Heart left ventricle (tissue), 16 donors: ENCODE results near the gene ADAMTS12. TPM values are rescaled to one million over a fixed set of nuclear protein-coding genes. Genes with fewer than 3 reads are reported as not detected.

Source experiments
- ATAC-seq, 4 donors: fragments of 200-7000 bp; cut with Tn5 transposase; one replicate each; pipeline ENCODE4 v1.9.1; 2020 to 2022; ENCODE audit warnings: moderate library complexity in 4 of 4, mild to moderate bottlenecking in 3 of 4, moderate number of reproducible peaks in 1 of 4
- DNase-seq, 5 donors: peaks; one replicate each; pipeline ENCODE4 v3.0.0-alpha.2; 2020
- H3K27ac ChIP-seq, 12 donors: fragments of 200-600 bp; sonication (generic) in 4 of 12; one replicate each; pipeline versions ENCODE4 v1.5.0 to v1.8.0; 2016 to 2022; ENCODE audit warnings: mild to moderate bottlenecking in 2 of 12
- H3K27me3 ChIP-seq, 9 donors: fragments of 200-600 bp; sonication (generic) in 2 of 9; one replicate each; pipeline versions ENCODE4 v1.5.1 to v1.8.0; 2016 to 2022; ENCODE audit warnings: mild to moderate bottlenecking in 3 of 9
- H3K36me3 ChIP-seq, 9 donors: fragments of 200-600 bp; sonication (generic) in 2 of 9; one replicate each; pipeline versions ENCODE4 v1.5.0 to v1.8.0; 2018 to 2022; ENCODE audit warnings: mild to moderate bottlenecking in 2 of 9
- H3K4me1 ChIP-seq, 12 donors: fragments of 200-600 bp; sonication (generic) in 4 of 12; one replicate each; pipeline versions ENCODE4 v1.5.0 to v1.8.0; 2016 to 2022; ENCODE audit warnings: mild to moderate bottlenecking in 3 of 12
- H3K4me3 ChIP-seq, 12 donors: fragments of 200-600 bp; sonication (generic) in 4 of 12; one replicate each; pipeline versions ENCODE4 v1.5.0 to v1.8.0; 2017 to 2022; ENCODE audit warnings: mild to moderate bottlenecking in 9 of 12, moderate library complexity in 4 of 12
- H3K9me3 ChIP-seq, 12 donors: fragments of 200-600 bp; sonication (generic) in 4 of 12; one replicate each; pipeline versions ENCODE4 v1.5.0 to v1.8.0; 2016 to 2022; ENCODE audit warnings: mild to moderate bottlenecking in 1 of 12
- CTCF ChIP-seq, 12 donors: fragments of 200-600 bp; sonication (generic) in 4 of 12; IDR thresholded peaks; one replicate each; pipeline versions ENCODE4 v1.5.0 to v1.8.0; 2018 to 2022; ENCODE audit warnings: antibody characterized with exemption in 12 of 12, mild to moderate bottlenecking in 5 of 12
- POLR2A ChIP-seq, 2 donors: fragments of 450-650 bp; IDR thresholded peaks; one replicate each; pipeline ENCODE4 v1.6.1; 2017; ENCODE audit warnings: antibody characterized with exemption in 2 of 2, mild to moderate bottlenecking in 2 of 2, moderate library complexity in 2 of 2
- WGBS, 4 donors: extraction: QIAGEN DNeasy Blood & Tissue Kit in 2 of 4; methylation state at CpG; one replicate each; pipeline versions ENCODE4 v1.1.5 to v1.1.7; 2013 to 2018; 5-methylcytosine and 5-hydroxymethylcytosine counted together
- intact Hi-C, 10 donors: fragments of 100-400 bp; cut with DNase I; formaldehyde crosslinking; loops; one replicate each; pipeline versions ENCODE4 v1.11.1 to v1.14.2; 2022
- polyA plus RNA-seq, 2 donors: library from polyadenylated mRNA; stranded (reverse); fragments of 200-250 nt; gene quantifications; one replicate each; pipeline ENCODE4 v1.2.3, GENCODE V29; 2013
- total RNA-seq, 9 donors: library from RNA; depleted of rRNA in 2 of 9; stranded (reverse); fragments of >200 nt in 2 of 9; fragmentation: NEBNext Ultra II Directional in 3 of 9; extraction: Animal tissue kit (Norgen Biotek cat#: 25700) in 3 of 9; gene quantifications; one replicate each; pipeline versions ENCODE4 v1.1.0 to v1.2.4, GENCODE V29; 2016 to 2023
- donor health status: ischemic (EF 13 %, LVEDD 7.1; RV severe dilation, severe dysfunction).
- donor health status: healthy with polysubstance abuse.
- donor health status: DM: no; HTN: yes; CAD: no.
- donor health status: DM: no; HTN: no; CAD: no.
- donor health status: ischemic (EF 25% LVEDD 6.9; RV normal size, moderate dysfunction).
- donor health status: ischemic (EF 25% LVEDD 5.7; RV mildly dilated, moderate dysfunction).
- donor health status: healthy.
- donor health status: DM: yes; HTN: yes; CAD: no.
- donor health status: ischemic (EF 35%, LVEDD 5.7; RV mildly dilated, moderate dysfunction).
- donor health status: nonischemic (EF 11% LVEDD 7.7; RV severe dilation, severe dysfunction).
- donor health status: DM: yes; HTN: yes; CAD: no.
- donor health status: PGD.
- donor health status: ischemic (EF 29% LVEDD 5.4; RV normal size, mild dysfunction).
- donor health status: nonischemic (EF 23%, LVEDD 6.1; RV moderate dilation, normal function).

The ADAMTS12 gene
- total and polyA plus RNA-seq, 11 donors, result 0.72 to 4.7 (median 1.7) TPM

DNA sequence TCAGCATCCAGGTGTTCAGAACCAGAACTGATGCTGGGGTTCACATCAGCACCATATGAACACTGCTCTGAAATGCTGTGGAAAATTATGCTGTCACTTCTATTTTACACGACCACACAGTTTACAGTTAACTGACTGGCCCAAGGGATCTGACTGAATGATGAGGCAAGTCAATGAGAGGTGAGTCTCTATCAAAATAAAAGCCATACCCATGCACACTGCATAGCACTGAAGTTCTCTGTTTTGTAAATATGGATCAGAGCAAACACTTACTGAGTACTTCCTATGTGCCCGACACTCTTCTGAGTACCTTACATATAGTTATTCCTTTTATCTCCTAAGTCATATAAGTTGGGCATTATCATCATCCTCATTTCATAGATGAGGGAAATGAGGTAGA is 328.3 kb downstream of the ADAMTS12 start:
- no peak for ATAC-seq
- H3K36me3 ChIP-seq, result no peaks in the 10 kb centered on the region

GRCh38 chr5:33558489-33558888 is 333.3 kb downstream of the ADAMTS12 start:
- H3K27me3 ChIP-seq, result no peaks in the 10 kb centered on the region
- no peak for DNase-seq
- no peaks in the 10 kb centered on the region for H3K36me3 ChIP-seq
- peak in 2 of 4 donors; percentile 26 to 47 for ATAC-seq
- intact Hi-C loops, result no loop called here
- no peak for TF ChIP-seq POLR2A (IDR thresholded peaks at IDR 0.05)
- no peak for TF ChIP-seq CTCF (IDR thresholded peaks at IDR 0.05)
- peaks cover 0 to 16% (median 2%) of the 10 kb centered on the region in 12 donors for H3K4me1 ChIP-seq
- 55 to 76% (median 73%) methylated on average over 1 of the region's 1 CpG for WGBS, 4 donors
- H3K4me3 ChIP-seq, result no peak overlapping the region
- H3K9me3 ChIP-seq, result no peaks in the 10 kb centered on the region
- H3K27ac ChIP-seq, result no peak overlapping the region

More for the DNA sequence above, 328.3 kb downstream of the ADAMTS12 start:
- TF ChIP-seq CTCF (IDR thresholded peaks at IDR 0.05), result no peak
- no peak for TF ChIP-seq POLR2A (IDR thresholded peaks at IDR 0.05)
- intact Hi-C loops, result no loop called here
- H3K27ac ChIP-seq, result peak overlapping the region in 4 of 12 donors; percentile 26 to 61 (median 34)
- WGBS, 4 donors, result 44 to 64% (median 57%) methylated on average over 2 of the region's 2 CpGs
- H3K4me1 ChIP-seq, result peaks cover 0 to 22% (median 14%) of the 10 kb centered on the region in 12 donors
- H3K4me3 ChIP-seq, result no peak overlapping the region
- DNase-seq, result no peak
- H3K27me3 ChIP-seq, result no peaks in the 10 kb centered on the region
- H3K9me3 ChIP-seq, result no peaks in the 10 kb centered on the region

DNA sequence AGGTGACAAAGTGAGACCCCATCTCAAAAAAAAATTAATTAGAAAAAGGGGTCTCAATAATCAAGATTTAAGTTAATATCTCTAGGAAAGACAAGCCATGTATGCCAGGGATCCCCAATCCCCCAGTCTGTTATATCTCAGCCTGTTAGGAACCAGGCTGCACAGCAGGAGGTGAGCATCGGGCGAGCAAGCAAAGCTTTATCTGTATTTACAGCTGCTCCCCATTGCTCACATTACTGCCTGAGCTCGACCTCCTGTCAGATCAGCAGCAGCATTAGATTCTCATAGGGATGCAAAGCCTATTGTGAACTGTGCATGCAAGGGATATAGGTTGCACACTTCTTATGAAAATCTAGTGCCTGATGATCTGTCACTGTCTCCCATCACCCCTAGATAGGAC is 334.2 kb downstream of the ADAMTS12 start:
- Histone ChIP-seq H3K27ac (no peak overlapping the region), H3K4me1 (peaks cover 0 to 11% (median 0%) of the 10 kb centered on the region in 12 donors), H3K4me3 (no peak overlapping the region), H3K36me3 (no peaks in the 10 kb centered on the region), H3K9me3 (no peaks in the 10 kb centered on the region), H3K27me3 (no peaks in the 10 kb centered on the region)
- ATAC-seq, result no peak
- no peak for DNase-seq
- no peak for TF ChIP-seq CTCF (IDR thresholded peaks at IDR 0.05)
- TF ChIP-seq POLR2A (IDR thresholded peaks at IDR 0.05), result no peak
- WGBS, 4 donors, result 75 to 81% (median 78%) methylated on average over 3 of the region's 3 CpGs
- intact Hi-C loops, result no loop called here

GRCh38 chr5:33556330-33557328 is 335.2 kb downstream of the ADAMTS12 start:
- TF ChIP-seq CTCF (IDR thresholded peaks at IDR 0.05) (no peak), POLR2A (IDR thresholded peaks at IDR 0.05) (no peak)
- peaks cover 0 to 11% (median 0%) of the 10 kb centered on the region in 12 donors for H3K4me1 ChIP-seq
- intact Hi-C loops, result no loop called here
- H3K27ac ChIP-seq, result no peak overlapping the region
- 58 to 68% (median 63%) methylated on average over 8 of the region's 8 CpGs for WGBS, 4 donors
- no peak overlapping the region for H3K4me3 ChIP-seq
- no peaks in the 10 kb centered on the region for H3K36me3 ChIP-seq
- ATAC-seq (peak in 1 of 4 donors; percentile 39), DNase-seq (no peak)
- H3K9me3 ChIP-seq, result peaks cover 0 to 5% (median 0%) of the 10 kb centered on the region in 12 donors
- no peaks in the 10 kb centered on the region for H3K27me3 ChIP-seq
